Right ventricle myocardium inferior (tissue), 1 donor: ENCODE results near the gene NACC1. TPM values are rescaled to one million over a fixed set of nuclear protein-coding genes. Genes with fewer than 3 reads are reported as not detected.
A peak's percentile ranks its signal among the peaks of the same experiment; 100 is the strongest.

Source experiments
- ATAC-seq: fragments of 200-7000 bp; cut with Tn5 transposase; one replicate; pipeline ENCODE4 v1.9.1; 2020; ENCODE audit warnings: mild to moderate bottlenecking, moderate library complexity
- DNase-seq: peaks from one replicate; pipeline ENCODE4 v3.0.0; 2021; ENCODE audit errors: missing footprints
- intact Hi-C: fragments of 100-400 bp; cut with DNase I; formaldehyde crosslinking; loops from one replicate; pipeline ENCODE4 v1.11.0; 2022
- total RNA-seq: library from RNA; stranded (reverse); fragmentation: NEBNext Ultra II Directional; extraction: Animal tissue kit (Norgen Biotek cat#: 25700); gene quantifications from one replicate; pipeline ENCODE4 v1.2.1, GENCODE V29; 2021
- donor health status: DM: no; HTN: yes; CAD: no; lungs with severe emphysema.

NACC1 gene
- total RNA-seq, 1 donor from 2014 or later, result 54.0 TPM

- intact Hi-C loops, result loop anchor here (5.0 kb wide), 1 partner anchor 40 kb away; no protein-coding TSS in a partner anchor
- ATAC-seq, result peak; percentile 8
- DNase-seq, result peak; percentile 92
These were observed 20.4 kb upstream of the NACC1 start for GRCh38 chr19:13097463-13098258.

GRCh38 chr19:13098277-13099072 is 19.6 kb upstream of the NACC1 start:
- DNase-seq (no peak), ATAC-seq (peak; percentile 3)
- intact Hi-C loops, result loop anchor here (5.0 kb wide), 1 partner anchor 41 kb away; no protein-coding TSS in a partner anchor

GRCh38 chr19:13099073-13099999 is 18.7 kb upstream of the NACC1 start:
- DNase-seq (peak; percentile 94), ATAC-seq (peak; percentile 15)
- intact Hi-C loops, result loop anchor here (5.0 kb wide), 1 partner anchor 42 kb away; no protein-coding TSS in a partner anchor

- DNase-seq, result peak; percentile 37
- intact Hi-C loops, result no loop called here
These were observed 18.0 kb upstream of the NACC1 start for GRCh38 chr19:13100031-13100588.

GRCh38 chr19:13100841-13101589 is 17.0 kb upstream of the NACC1 start:
- DNase-seq, result peak; percentile 60
- intact Hi-C loops, result no loop called here
- no peak for ATAC-seq

More at GRCh38 chr19:13100031-13100588, 18.0 kb upstream of the NACC1 start:
- ATAC-seq, result no peak

- ATAC-seq, result no peak
These were observed 16.3 kb upstream of the NACC1 start for GRCh38 chr19:13101590-13102415.

GRCh38 chr19:13102416-13102665 is 15.7 kb upstream of the NACC1 start:
- ATAC-seq (no peak), DNase-seq (no peak)
- intact Hi-C loops, result loop anchor here (2.0 kb wide), 3 partner anchors 14 to 60 kb away; partner anchors contain the start of genes IER2, STX10 and TRMT1

More at GRCh38 chr19:13101590-13102415, 16.3 kb upstream of the NACC1 start:
- no peak for DNase-seq
- intact Hi-C loops, result loop anchor here (2.0 kb wide), 3 partner anchors 15 to 61 kb away; partner anchors contain the start of genes IER2, STX10 and TRMT1

GRCh38 chr19:13102666-13103580 is 15.1 kb upstream of the NACC1 start, which contains the start of gene LYL1:
Gene LYL1 (minus strand): TSS chr19:13102858. CDS start chr19:13101171, 1,687 bp downstream.
- DNase-seq (peak; percentile 92), ATAC-seq (peak; percentile 73)
- intact Hi-C loops, result loop anchor here (2.0 kb wide), 3 partner anchors 14 to 60 kb away; partner anchors contain the start of genes IER2, STX10 and TRMT1

GRCh38 chr19:13103581-13104359 is 14.3 kb upstream of the NACC1 start:
- DNase-seq (no peak), ATAC-seq (no peak)
- intact Hi-C loops, result loop anchor here (2.0 kb wide), 3 partner anchors 13 to 59 kb away; partner anchors contain the start of genes IER2, STX10 and TRMT1

- ATAC-seq, result peak; percentile 14
- peak; percentile 86 for DNase-seq
- intact Hi-C loops, result no loop called here
These were observed 13.7 kb upstream of the NACC1 start for GRCh38 chr19:13104360-13104847.

GRCh38 chr19:13104848-13105711 is 13.0 kb upstream of the NACC1 start:
- no peak for ATAC-seq
- intact Hi-C loops, result no loop called here
- no peak for DNase-seq

GRCh38 chr19:13109361-13110098 is 8.5 kb upstream of the NACC1 start:
- intact Hi-C loops, result no loop called here
- DNase-seq, result no peak
- no peak for ATAC-seq

GRCh38 chr19:13110099-13110610 is 7.9 kb upstream of the NACC1 start:
- no peak for DNase-seq

More at GRCh38 chr19:13110099-13110610, 7.9 kb upstream of the NACC1 start:
- intact Hi-C loops, result no loop called here
- no peak for ATAC-seq
